ENCODE results near the gene DIP2A. TPM values are rescaled to one million over a fixed set of nuclear protein-coding genes. Genes with fewer than 3 reads are reported as not detected.

The DIP2A gene
- total RNA-seq, 2 donors from 2014 or later, result 51.0 to 52.2 TPM

DNA sequence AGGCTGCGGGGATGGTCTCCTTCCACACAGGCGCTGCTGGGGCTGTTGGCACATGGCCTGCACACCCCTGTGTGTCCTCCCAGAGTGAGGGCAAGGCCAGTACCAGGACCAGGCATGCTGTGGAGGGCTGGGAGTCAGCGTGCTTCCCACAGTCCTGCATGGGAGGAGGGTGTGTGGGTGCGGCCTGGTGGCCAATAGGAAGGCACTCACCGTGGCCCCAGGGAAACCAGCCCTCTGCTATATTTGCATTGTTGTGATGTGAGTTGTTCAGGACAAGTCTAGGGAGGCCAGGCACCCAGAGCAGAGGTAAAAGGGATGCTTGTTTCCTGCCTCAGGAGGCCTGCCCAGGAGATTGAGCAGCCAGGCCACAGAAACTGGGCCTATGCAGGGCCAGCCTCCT lies 86.7 kb downstream of the DIP2A start:
- Mint-ChIP-seq H3K9me3 (peaks cover 3% of the 10 kb centered on the region), H3K27me3 (ENCODE audit: insufficient read depth) (no peaks in the 10 kb centered on the region), H3K36me3 (ENCODE audit: low read depth) (peaks cover 71% of the 10 kb centered on the region), H3K27ac (no peak overlapping the region), H3K4me3 (no peak overlapping the region), H3K4me1 (no peaks in the 10 kb centered on the region)
- 93 to 100% methylated on average over 1 to 5 of the region's 5 CpGs for WGBS, 2 experiments (ENCODE audit: insufficient coverage in 1 of 2, insufficient read length in 1 of 2)
- no peaks in the 10 kb centered on the region for H3K27me3 ChIP-seq (ENCODE audit: control insufficient read depth, insufficient read depth, low read length, poor library complexity, severe bottlenecking)
- no peaks in the 10 kb centered on the region for H3K9me3 ChIP-seq (ENCODE audit: control insufficient read depth, low read length)
- H3K36me3 ChIP-seq (ENCODE audit: control insufficient read depth, insufficient read depth, low read length), result peaks cover 67% of the 10 kb centered on the region
- DNase-seq, result no peak
- H3K4me1 ChIP-seq (ENCODE audit: control insufficient read depth, insufficient read depth, low read length), result no peaks in the 10 kb centered on the region
- no peak overlapping the region for H3K27ac ChIP-seq (ENCODE audit: low read depth, low read length)
- TF ChIP-seq, protein P1, sequence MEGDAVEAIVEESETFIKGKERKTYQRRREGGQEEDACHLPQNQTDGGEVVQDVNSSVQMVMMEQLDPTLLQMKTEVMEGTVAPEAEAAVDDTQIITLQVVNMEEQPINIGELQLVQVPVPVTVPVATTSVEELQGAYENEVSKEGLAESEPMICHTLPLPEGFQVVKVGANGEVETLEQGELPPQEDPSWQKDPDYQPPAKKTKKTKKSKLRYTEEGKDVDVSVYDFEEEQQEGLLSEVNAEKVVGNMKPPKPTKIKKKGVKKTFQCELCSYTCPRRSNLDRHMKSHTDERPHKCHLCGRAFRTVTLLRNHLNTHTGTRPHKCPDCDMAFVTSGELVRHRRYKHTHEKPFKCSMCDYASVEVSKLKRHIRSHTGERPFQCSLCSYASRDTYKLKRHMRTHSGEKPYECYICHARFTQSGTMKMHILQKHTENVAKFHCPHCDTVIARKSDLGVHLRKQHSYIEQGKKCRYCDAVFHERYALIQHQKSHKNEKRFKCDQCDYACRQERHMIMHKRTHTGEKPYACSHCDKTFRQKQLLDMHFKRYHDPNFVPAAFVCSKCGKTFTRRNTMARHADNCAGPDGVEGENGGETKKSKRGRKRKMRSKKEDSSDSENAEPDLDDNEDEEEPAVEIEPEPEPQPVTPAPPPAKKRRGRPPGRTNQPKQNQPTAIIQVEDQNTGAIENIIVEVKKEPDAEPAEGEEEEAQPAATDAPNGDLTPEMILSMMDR (conservative IDR thresholded peaks at IDR 0.05), result no peak
- no peak overlapping the region for H3K9ac ChIP-seq (ENCODE audit: extremely low read depth, low read length, poor library complexity, severe bottlenecking)
- H3K4me3 ChIP-seq (ENCODE audit: low read length), result no peak overlapping the region

DNA sequence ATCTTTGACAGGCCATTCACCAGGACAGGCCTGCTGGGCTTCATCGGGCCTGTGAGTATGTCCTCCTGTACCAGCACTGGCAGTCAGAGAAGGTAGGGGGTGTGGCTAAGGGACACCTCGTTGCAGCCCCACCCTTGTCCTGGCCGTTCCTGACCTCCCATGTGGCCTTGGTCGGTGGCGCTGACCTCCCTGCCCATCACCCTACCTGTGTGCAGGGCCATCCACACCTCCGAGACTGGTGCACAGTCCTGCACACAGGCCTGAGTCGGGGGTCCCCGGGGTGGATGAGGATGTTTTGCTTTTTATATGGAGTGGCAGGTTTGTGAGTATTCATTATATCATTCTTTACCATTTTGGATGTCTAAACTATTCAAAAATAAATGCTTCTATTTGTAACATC lies 87.2 kb downstream of the DIP2A start:
- peaks cover 3% of the 10 kb centered on the region for H3K9me3 Mint-ChIP-seq
- Histone ChIP-seq H3K4me3 (ENCODE audit: low read length) (no peak overlapping the region), H3K27me3 (ENCODE audit: control insufficient read depth, insufficient read depth, low read length, poor library complexity, severe bottlenecking) (no peaks in the 10 kb centered on the region), H3K9ac (ENCODE audit: extremely low read depth, low read length, poor library complexity, severe bottlenecking) (no peak overlapping the region), H3K27ac (ENCODE audit: low read depth, low read length) (no peak overlapping the region), H3K9me3 (ENCODE audit: control insufficient read depth, low read length) (no peaks in the 10 kb centered on the region), H3K36me3 (ENCODE audit: control insufficient read depth, insufficient read depth, low read length) (peaks cover 70% of the 10 kb centered on the region), H3K4me1 (ENCODE audit: control insufficient read depth, insufficient read depth, low read length) (no peaks in the 10 kb centered on the region)
- TF ChIP-seq, protein P1 (conservative IDR thresholded peaks at IDR 0.05), result no peak
- H3K27ac Mint-ChIP-seq, result no peak overlapping the region
- no peaks in the 10 kb centered on the region for H3K27me3 Mint-ChIP-seq (ENCODE audit: insufficient read depth)
- no peaks in the 10 kb centered on the region for H3K4me1 Mint-ChIP-seq
- H3K36me3 Mint-ChIP-seq (ENCODE audit: low read depth), result peaks cover 72% of the 10 kb centered on the region
- no peak for DNase-seq
- no peak overlapping the region for H3K4me3 Mint-ChIP-seq
- WGBS, 2 experiments (ENCODE audit: insufficient coverage in 1 of 2, insufficient read length in 1 of 2), result 92% methylated on average over 7 of the region's 8 CpGs; no CpG with 5 or more reads in 1 of the 2 experiments

DNA sequence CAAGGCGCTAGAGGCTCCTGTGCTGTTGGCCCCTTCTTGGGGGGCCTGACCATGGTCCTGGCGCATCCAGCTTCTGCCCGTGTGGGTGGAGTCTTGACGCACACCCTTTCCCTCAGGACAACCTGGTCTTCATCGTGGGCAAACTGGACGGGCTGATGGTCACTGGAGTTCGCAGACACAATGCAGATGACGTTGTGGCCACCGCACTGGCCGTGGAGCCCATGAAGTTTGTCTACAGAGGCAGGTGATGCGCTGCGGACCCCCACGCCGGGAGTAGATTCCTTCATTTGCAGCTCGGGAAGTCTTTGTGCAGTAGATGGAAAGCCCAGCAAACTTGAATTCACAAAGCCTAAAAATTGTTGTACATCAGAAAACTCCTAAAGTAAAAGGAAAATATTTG lies 88.1 kb downstream of the DIP2A start:
- H3K9me3 Mint-ChIP-seq, result peaks cover 3% of the 10 kb centered on the region
- Histone ChIP-seq H3K27me3 (ENCODE audit: control insufficient read depth, insufficient read depth, low read length, poor library complexity, severe bottlenecking) (no peaks in the 10 kb centered on the region), H3K9ac (ENCODE audit: extremely low read depth, low read length, poor library complexity, severe bottlenecking) (no peak overlapping the region), H3K9me3 (ENCODE audit: control insufficient read depth, low read length) (no peaks in the 10 kb centered on the region), H3K27ac (ENCODE audit: low read depth, low read length) (no peak overlapping the region), H3K4me1 (ENCODE audit: control insufficient read depth, insufficient read depth, low read length) (no peaks in the 10 kb centered on the region), H3K36me3 (ENCODE audit: control insufficient read depth, insufficient read depth, low read length) (peaks cover 73% of the 10 kb centered on the region), H3K4me3 (ENCODE audit: low read length) (no peak overlapping the region)
- TF ChIP-seq, protein P1 (conservative IDR thresholded peaks at IDR 0.05), result no peak
- H3K4me3 Mint-ChIP-seq, result no peak overlapping the region
- H3K27me3 Mint-ChIP-seq (ENCODE audit: insufficient read depth), result no peaks in the 10 kb centered on the region
- no peak for DNase-seq
- H3K4me1 Mint-ChIP-seq, result no peaks in the 10 kb centered on the region
- H3K36me3 Mint-ChIP-seq (ENCODE audit: low read depth), result peaks cover 64% of the 10 kb centered on the region
- WGBS, 2 experiments (ENCODE audit: insufficient coverage in 1 of 2, insufficient read length in 1 of 2), result 95 to 97% methylated on average over 15 of the region's 15 CpGs
- no peak overlapping the region for H3K27ac Mint-ChIP-seq

Measured in endodermal cell (in vitro differentiated cells).